Neuronal stem cell (in vitro differentiated cells): ENCODE results near the gene BLOC1S3.

ENCODE experiments used
- DNase-seq: peaks from one replicate; pipeline ENCODE4 v3.0.0-alpha.2; 2013; ENCODE audit warnings: low spot score
- H2AFZ ChIP-seq: one replicate; pipeline ENCODE4 v1.6.1; 2013; ENCODE audit warnings: mild to moderate bottlenecking, low read length, inconsistent platforms
- H2AK5ac ChIP-seq: 2 replicates; pipeline ENCODE4 v1.6.1; 2013; ENCODE audit warnings: low read depth, mild to moderate bottlenecking, inconsistent platforms, low read length, moderate library complexity, mixed read lengths
- H2BK120ac ChIP-seq: 2 replicates; pipeline ENCODE4 v1.6.1; 2013; ENCODE audit warnings: low read depth, mild to moderate bottlenecking, inconsistent platforms, low read length, moderate library complexity, mixed read lengths
- H2BK12ac ChIP-seq: one replicate; pipeline ENCODE4 v1.6.1; 2013; ENCODE audit warnings: low read length, inconsistent platforms
- H2BK15ac ChIP-seq: 2 replicates; pipeline ENCODE4 v1.6.1; 2013; ENCODE audit warnings: mild to moderate bottlenecking, low read length, inconsistent platforms, mixed read lengths
- H2BK5ac ChIP-seq: one replicate; pipeline ENCODE4 v1.6.1; 2013; ENCODE audit warnings: inconsistent platforms, mild to moderate bottlenecking, low read length, moderate library complexity
- H3K14ac ChIP-seq: one replicate; pipeline ENCODE4 v1.6.1; 2013; ENCODE audit warnings: low read length, inconsistent platforms
- H3K18ac ChIP-seq: 2 replicates; pipeline ENCODE4 v1.6.1; 2013; ENCODE audit warnings: low read length, inconsistent platforms
- H3K23ac ChIP-seq: 2 replicates; pipeline ENCODE4 v1.6.1; 2013; ENCODE audit warnings: low read depth, mild to moderate bottlenecking, mixed read lengths, low read length, inconsistent platforms; ENCODE audit not compliant: poor library complexity
- H3K27ac ChIP-seq: replicated peaks from 3 replicates; pipeline ENCODE4 v1.5.1; 2013; ENCODE audit warnings: low read length, inconsistent platforms
- H3K27me3 ChIP-seq, 3 experiments: 2 replicates each; pipeline ENCODE4 v1.6.1; 2013; ENCODE audit warnings: low read length in 3 of 3, mild to moderate bottlenecking in 2 of 3, inconsistent platforms in 1 of 3, low read depth in 1 of 3, mixed read lengths in 1 of 3, moderate library complexity in 1 of 3; ENCODE audit not compliant: control insufficient read depth in 3 of 3, insufficient read depth in 3 of 3
- H3K36me3 ChIP-seq, 2 donors: replicated peaks in 1 of 2; 2 replicates each; pipeline ENCODE4 v1.6.1; 2013; ENCODE audit warnings: low read length in 2 of 2; ENCODE audit not compliant: control insufficient read depth in 2 of 2, insufficient read depth in 2 of 2
- H3K4ac ChIP-seq: 2 replicates; pipeline ENCODE4 v1.6.1; 2013; ENCODE audit warnings: inconsistent platforms, mild to moderate bottlenecking, low read length, moderate library complexity
- H3K4me1 ChIP-seq, 2 donors: 1 replicate in 1 of 2; 2 replicates in 1 of 2; pipeline ENCODE4 v1.6.1; 2013; ENCODE audit warnings: low read length in 2 of 2, low read depth in 1 of 2; ENCODE audit not compliant: control insufficient read depth in 2 of 2, insufficient read depth in 1 of 2
- H3K4me2 ChIP-seq: one replicate; pipeline ENCODE4 v1.6.1; 2013; ENCODE audit warnings: mild to moderate bottlenecking, low read length, inconsistent platforms; ENCODE audit not compliant: insufficient read depth, poor library complexity, severe bottlenecking
- H3K4me3 ChIP-seq, 2 donors: 2 replicates each; pipeline ENCODE4 v1.5.1; 2013; ENCODE audit warnings: low read length in 2 of 2, mild to moderate bottlenecking in 2 of 2, inconsistent platforms in 1 of 2, moderate library complexity in 1 of 2
- H3K79me1 ChIP-seq: one replicate; pipeline ENCODE4 v1.6.1; 2013; ENCODE audit warnings: low read depth, mild to moderate bottlenecking, inconsistent platforms, low read length, moderate library complexity
- H3K9ac ChIP-seq: one replicate; pipeline ENCODE4 v1.6.1; 2013; ENCODE audit warnings: mild to moderate bottlenecking, low read depth, low read length, inconsistent platforms; ENCODE audit not compliant: poor library complexity
- H3K9me3 ChIP-seq, 2 donors: replicated peaks in 1 of 2; 2 replicates each; pipeline versions ENCODE3 to v1.6.1; 2013; ENCODE audit warnings: low read length in 2 of 2, mild to moderate bottlenecking in 2 of 2, inconsistent platforms in 1 of 2, low read depth in 1 of 2, mixed read lengths in 1 of 2, moderate library complexity in 1 of 2; ENCODE audit not compliant: control insufficient read depth in 2 of 2, insufficient read depth in 1 of 2
- H4K8ac ChIP-seq: one replicate; pipeline ENCODE4 v1.6.1; 2013; ENCODE audit warnings: low read depth, mild to moderate bottlenecking, inconsistent platforms, low read length, moderate library complexity
- H4K91ac ChIP-seq: one replicate; pipeline ENCODE4 v1.6.1; 2013; ENCODE audit warnings: low read length, low read depth, mild to moderate bottlenecking, inconsistent platforms; ENCODE audit not compliant: poor library complexity
- WGBS, 2 donors: extraction: QIAGEN DNeasy Blood & Tissue Kit; methylation state at CpG; one replicate each; pipeline ENCODE4 v1.1.7; 2013; ENCODE audit warnings: missing lambda C conversion rate in 2 of 2, mixed read lengths in 1 of 2; ENCODE audit not compliant: insufficient read length in 2 of 2, insufficient replicate concordance in 1 of 2; ENCODE audit errors: extremely low coverage in 2 of 2; 5-methylcytosine and 5-hydroxymethylcytosine counted together

BLOC1S3 gene

GRCh38 chr19:45151320-45151719, 27.3 kb upstream of the BLOC1S3 start:
- H3K9ac ChIP-seq = peak overlapping the region; percentile 63
- H3K27me3 ChIP-seq = peaks cover 0 to 35% (median 14%) of the 10 kb centered on the region in 3 experiments
- no peak overlapping the region for H4K91ac ChIP-seq
- peak overlapping the region; percentile 17 for H3K14ac ChIP-seq
- peaks cover 0 to 10% of the 10 kb centered on the region in 2 donors for H3K9me3 ChIP-seq
- H3K4me3 ChIP-seq = peak overlapping the region in 1 of 2 donors; percentile 57
- H3K36me3 ChIP-seq = peaks cover 5 to 25% of the 10 kb centered on the region in 2 donors
- H4K8ac ChIP-seq = peak overlapping the region; percentile 4
- H2BK5ac ChIP-seq = no peak overlapping the region
- no peak overlapping the region for H3K4ac ChIP-seq
- WGBS, 2 donors = no CpG with 5 or more reads among the region's 7 CpGs
- H2AK5ac ChIP-seq = peak overlapping the region; percentile 27
- no peak overlapping the region for H2AFZ ChIP-seq
- H3K4me1 ChIP-seq = peaks cover 0 to 13% of the 10 kb centered on the region in 2 donors
- peaks cover 4% of the 10 kb centered on the region for H3K79me1 ChIP-seq
- H3K18ac ChIP-seq = no peak overlapping the region
- no peak overlapping the region for H2BK120ac ChIP-seq
- no peak for DNase-seq
- H3K27ac ChIP-seq = no peak overlapping the region
- no peak overlapping the region for H2BK15ac ChIP-seq
- no peak overlapping the region for H3K23ac ChIP-seq
- no peak overlapping the region for H3K4me2 ChIP-seq
- peak overlapping the region; percentile 42 for H2BK12ac ChIP-seq

- Histone ChIP-seq H3K36me3 (peaks cover 2 to 22% of the 10 kb centered on the region in 2 donors), H3K23ac (peak overlapping the region; percentile 100), H2BK5ac (no peak overlapping the region), H3K4ac (no peak overlapping the region), H3K27me3 (peaks cover 0 to 35% (median 14%) of the 10 kb centered on the region in 3 experiments), H3K4me3 (peak overlapping the region in 1 of 2 donors; percentile 66), H3K27ac (no peak overlapping the region), H2AK5ac (peak overlapping the region; percentile 74), H4K8ac (no peak overlapping the region), H3K18ac (peak overlapping the region; percentile 92), H2BK15ac (peak overlapping the region; percentile 94), H2BK12ac (peak overlapping the region; percentile 81), H2BK120ac (no peak overlapping the region), H3K9ac (peak overlapping the region; percentile 63), H3K4me2 (peak overlapping the region; percentile 44), H2AFZ (no peak overlapping the region), H3K14ac (peak overlapping the region; percentile 92), H3K4me1 (peaks cover 0 to 13% of the 10 kb centered on the region in 2 donors), H3K9me3 (peaks cover 0 to 10% of the 10 kb centered on the region in 2 donors), H4K91ac (no peak overlapping the region), H3K79me1 (peaks cover 4% of the 10 kb centered on the region)
- DNase-seq = no peak
- no CpG with 5 or more reads among the region's 64 CpGs for WGBS, 2 donors
These were observed 26.6 kb upstream of the BLOC1S3 start for GRCh38 chr19:45151821-45152503.

- Histone ChIP-seq H3K4me2 (peak overlapping the region; percentile 44), H3K18ac (peak overlapping the region; percentile 96), H3K23ac (peak overlapping the region; percentile 100), H3K4me1 (peaks cover 0 to 13% of the 10 kb centered on the region in 2 donors), H2BK15ac (peak overlapping the region; percentile 94), H4K91ac (no peak overlapping the region), H2BK12ac (peak overlapping the region; percentile 81), H2BK120ac (peak overlapping the region; percentile 31), H3K14ac (peak overlapping the region; percentile 99), H2AFZ (no peak overlapping the region), H3K79me1 (peaks cover 4% of the 10 kb centered on the region), H3K4ac (peak overlapping the region; percentile 61), H3K27me3 (peaks cover 0 to 35% (median 14%) of the 10 kb centered on the region in 3 experiments), H3K4me3 (peak overlapping the region in 1 of 2 donors; percentile 66), H2BK5ac (peak overlapping the region; percentile 85), H3K27ac (no peak overlapping the region), H4K8ac (no peak overlapping the region), H3K9ac (peak overlapping the region; percentile 93), H2AK5ac (peak overlapping the region; percentile 98), H3K36me3 (peaks cover 0 to 17% of the 10 kb centered on the region in 2 donors), H3K9me3 (peaks cover 0 to 10% of the 10 kb centered on the region in 2 donors)
- DNase-seq = no peak
- WGBS, 2 donors = no CpG with 5 or more reads among the region's 91 CpGs
These were observed 25.9 kb upstream of the BLOC1S3 start for GRCh38 chr19:45152504-45153338.
